ENCODE measurements around the gene SLC17A3. TPM values are rescaled to one million over a fixed set of nuclear protein-coding genes. Genes with fewer than 3 reads are reported as not detected.

Gene SLC17A3
- total RNA-seq, 2 donors from 2014 or later = 0.63 TPM; not detected in 1

DNA sequence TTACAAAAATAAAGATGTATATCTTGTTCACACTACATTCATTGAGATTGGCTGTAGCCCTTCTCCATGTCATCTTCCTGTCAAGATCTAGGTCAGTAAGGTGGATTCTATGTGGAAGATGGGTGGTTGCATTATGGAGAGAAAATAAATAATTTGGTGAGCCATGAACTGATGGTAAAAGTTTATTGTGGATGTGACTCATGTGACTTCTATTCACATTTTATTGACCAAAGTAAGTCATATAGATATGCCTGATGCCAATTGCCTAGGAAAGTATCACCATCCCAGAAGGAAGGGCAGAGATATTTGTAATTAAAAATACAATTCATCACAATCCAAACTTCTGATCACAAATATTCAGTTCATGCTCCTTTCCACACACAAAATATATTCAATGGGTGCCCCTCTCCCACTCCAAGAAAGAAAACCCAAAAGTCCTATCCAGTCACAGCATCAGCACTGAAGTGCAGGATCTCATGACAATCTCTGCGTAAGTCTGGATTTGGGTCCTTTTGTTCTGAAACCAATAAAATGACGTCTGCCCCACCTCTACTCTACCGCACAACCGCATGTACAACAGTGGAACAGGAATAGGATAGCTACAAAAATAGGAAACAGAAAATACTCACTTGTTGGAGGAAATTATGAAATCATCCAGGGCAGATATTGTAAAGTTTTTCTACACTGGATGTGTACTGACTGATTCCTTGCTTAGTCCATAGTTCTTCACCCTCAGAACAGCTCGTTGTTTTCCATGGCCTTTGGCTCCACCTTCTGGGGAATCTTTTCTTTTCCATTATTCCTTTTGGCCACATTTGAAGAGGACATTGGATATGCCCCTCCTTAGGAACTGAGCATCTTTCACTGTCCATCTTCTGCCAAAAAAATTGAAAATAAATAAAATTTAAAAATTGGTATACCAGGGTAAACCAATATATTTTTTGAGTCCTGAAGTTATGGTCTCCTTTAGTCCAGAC, 16.1 kb upstream of the SLC17A3 start:
- ATAC-seq (ENCODE audit: insufficient number of reproducible peaks, low FRiP score, low read depth) = peak; percentile 36
- Histone ChIP-seq H3K4me3 (no peak overlapping the region), H3K4me1 (ENCODE audit: control insufficient read depth in 1 of 2, low read depth in 2 of 2) (no peaks in the 10 kb centered on the region), H3K27ac (no peak overlapping the region), H3K36me3 (no peaks in the 10 kb centered on the region), H3K9me3 (no peaks in the 10 kb centered on the region), H3K27me3 (replicated peaks; ENCODE audit: insufficient read depth) (no peaks in the 10 kb centered on the region)
- no peak for DNase-seq (ENCODE audit: low spot score)
- TF ChIP-seq, protein P1, sequence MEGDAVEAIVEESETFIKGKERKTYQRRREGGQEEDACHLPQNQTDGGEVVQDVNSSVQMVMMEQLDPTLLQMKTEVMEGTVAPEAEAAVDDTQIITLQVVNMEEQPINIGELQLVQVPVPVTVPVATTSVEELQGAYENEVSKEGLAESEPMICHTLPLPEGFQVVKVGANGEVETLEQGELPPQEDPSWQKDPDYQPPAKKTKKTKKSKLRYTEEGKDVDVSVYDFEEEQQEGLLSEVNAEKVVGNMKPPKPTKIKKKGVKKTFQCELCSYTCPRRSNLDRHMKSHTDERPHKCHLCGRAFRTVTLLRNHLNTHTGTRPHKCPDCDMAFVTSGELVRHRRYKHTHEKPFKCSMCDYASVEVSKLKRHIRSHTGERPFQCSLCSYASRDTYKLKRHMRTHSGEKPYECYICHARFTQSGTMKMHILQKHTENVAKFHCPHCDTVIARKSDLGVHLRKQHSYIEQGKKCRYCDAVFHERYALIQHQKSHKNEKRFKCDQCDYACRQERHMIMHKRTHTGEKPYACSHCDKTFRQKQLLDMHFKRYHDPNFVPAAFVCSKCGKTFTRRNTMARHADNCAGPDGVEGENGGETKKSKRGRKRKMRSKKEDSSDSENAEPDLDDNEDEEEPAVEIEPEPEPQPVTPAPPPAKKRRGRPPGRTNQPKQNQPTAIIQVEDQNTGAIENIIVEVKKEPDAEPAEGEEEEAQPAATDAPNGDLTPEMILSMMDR (IDR thresholded peaks at IDR 0.05) = peak; percentile 61

DNA sequence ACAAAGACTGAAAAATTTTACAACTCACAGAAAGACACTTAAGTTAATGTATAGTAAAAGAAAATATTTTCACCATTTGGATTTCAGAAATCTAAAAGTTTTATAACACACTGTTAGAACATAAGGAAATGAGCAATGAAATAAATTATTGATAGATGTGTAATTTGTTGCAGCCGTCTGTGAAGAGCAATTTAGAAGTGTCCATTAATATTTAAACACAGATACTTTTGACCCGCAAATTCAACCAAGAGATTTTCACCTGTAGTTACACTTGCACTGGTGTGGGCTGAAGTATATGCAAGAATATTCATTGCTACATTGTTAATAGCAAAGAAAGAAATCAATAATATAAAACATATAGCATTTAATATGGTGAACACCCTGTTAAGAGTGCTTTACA, 14.6 kb upstream of the SLC17A3 start:
- no peak overlapping the region for H3K4me3 ChIP-seq
- no peaks in the 10 kb centered on the region for H3K27me3 ChIP-seq (replicated peaks; ENCODE audit: insufficient read depth)
- ATAC-seq (ENCODE audit: insufficient number of reproducible peaks, low FRiP score, low read depth) (no peak), DNase-seq (ENCODE audit: low spot score) (no peak)
- no peaks in the 10 kb centered on the region for H3K4me1 ChIP-seq (ENCODE audit: control insufficient read depth in 1 of 2, low read depth in 2 of 2)
- no peaks in the 10 kb centered on the region for H3K36me3 ChIP-seq
- TF ChIP-seq, protein P1 (IDR thresholded peaks at IDR 0.05) = no peak
- no peak overlapping the region for H3K27ac ChIP-seq
- H3K9me3 ChIP-seq = no peaks in the 10 kb centered on the region

DNA sequence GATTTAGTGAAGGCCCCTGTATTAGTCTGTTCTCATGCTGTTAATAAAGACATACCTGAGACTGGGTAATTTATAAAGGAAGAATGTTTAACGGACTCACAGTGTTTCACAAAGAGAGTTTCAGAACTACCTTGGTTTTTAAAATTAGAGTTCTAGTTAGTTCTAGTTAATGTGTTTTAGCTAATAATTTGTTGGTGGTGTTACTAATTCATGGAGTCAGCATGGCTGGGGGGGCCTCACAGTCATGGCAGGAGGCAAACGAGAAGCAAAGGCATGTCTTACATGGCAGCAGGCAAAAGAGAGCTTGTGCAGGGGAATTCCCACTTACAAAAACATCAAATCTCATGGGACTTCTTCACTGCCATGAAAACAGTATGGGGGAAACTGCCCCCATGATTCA, 12.0 kb upstream of the SLC17A3 start:
- TF ChIP-seq, protein P1 (IDR thresholded peaks at IDR 0.05) = no peak
- H3K9me3 ChIP-seq = no peaks in the 10 kb centered on the region
- no peak for DNase-seq (ENCODE audit: low spot score)
- no peaks in the 10 kb centered on the region for H3K27me3 ChIP-seq (replicated peaks; ENCODE audit: insufficient read depth)
- H3K4me1 ChIP-seq (ENCODE audit: control insufficient read depth in 1 of 2, low read depth in 2 of 2) = no peaks in the 10 kb centered on the region
- no peak for ATAC-seq (ENCODE audit: insufficient number of reproducible peaks, low FRiP score, low read depth)
- no peak overlapping the region for H3K4me3 ChIP-seq
- H3K36me3 ChIP-seq = no peaks in the 10 kb centered on the region
- H3K27ac ChIP-seq = no peak overlapping the region

DNA sequence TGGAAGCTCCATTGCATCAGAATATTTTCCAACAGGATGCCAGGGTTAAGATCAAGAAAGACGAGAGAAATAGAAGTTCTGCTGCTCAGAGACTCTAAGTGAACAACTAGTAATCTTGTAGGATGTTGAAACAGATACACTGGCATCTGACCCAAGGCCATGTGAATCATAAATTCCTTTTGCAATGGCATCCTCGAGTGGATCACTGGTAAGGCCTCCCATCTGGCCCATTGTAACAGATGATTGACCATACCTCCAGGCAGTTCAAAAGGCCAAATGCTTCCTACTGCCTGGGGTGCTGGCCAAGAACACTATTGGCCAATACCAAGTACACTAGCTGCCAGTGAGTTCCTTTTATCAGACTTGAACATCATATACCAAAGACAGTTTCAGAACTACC, 9.9 kb upstream of the SLC17A3 start:
- Histone ChIP-seq H3K4me1 (ENCODE audit: control insufficient read depth in 1 of 2, low read depth in 2 of 2) (no peaks in the 10 kb centered on the region), H3K36me3 (no peaks in the 10 kb centered on the region), H3K9me3 (no peaks in the 10 kb centered on the region), H3K27me3 (replicated peaks; ENCODE audit: insufficient read depth) (no peaks in the 10 kb centered on the region), H3K27ac (no peak overlapping the region), H3K4me3 (no peak overlapping the region)
- DNase-seq (ENCODE audit: low spot score) (no peak), ATAC-seq (ENCODE audit: insufficient number of reproducible peaks, low FRiP score, low read depth) (no peak)
- TF ChIP-seq, protein P1 (IDR thresholded peaks at IDR 0.05) = no peak

DNA sequence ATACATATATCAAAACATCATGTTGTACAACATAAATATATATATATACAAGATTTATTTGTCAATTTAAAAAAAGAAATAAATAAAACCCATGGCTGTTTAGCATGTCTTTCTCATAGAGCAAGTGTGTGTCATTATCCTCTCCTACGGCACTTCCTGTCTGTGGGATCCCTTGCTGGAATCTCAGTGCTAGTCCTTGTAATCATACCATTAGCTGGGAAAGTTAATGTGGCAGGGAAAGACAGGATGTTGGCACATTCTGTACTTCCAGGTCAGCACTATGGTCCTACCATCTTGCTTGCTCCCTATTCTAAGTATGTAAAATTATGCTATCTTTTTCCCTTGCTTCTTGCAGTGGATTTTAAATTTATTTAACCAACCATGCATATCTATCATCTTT, 9.5 kb upstream of the SLC17A3 start:
- no peaks in the 10 kb centered on the region for H3K36me3 ChIP-seq
- H3K4me3 ChIP-seq = no peak overlapping the region
- ATAC-seq (ENCODE audit: insufficient number of reproducible peaks, low FRiP score, low read depth) (no peak), DNase-seq (ENCODE audit: low spot score) (no peak)
- TF ChIP-seq, protein P1 (IDR thresholded peaks at IDR 0.05) = no peak
- H3K27me3 ChIP-seq (replicated peaks; ENCODE audit: insufficient read depth) = no peaks in the 10 kb centered on the region
- H3K4me1 ChIP-seq (ENCODE audit: control insufficient read depth in 1 of 2, low read depth in 2 of 2) = no peaks in the 10 kb centered on the region
- H3K9me3 ChIP-seq = no peaks in the 10 kb centered on the region
- no peak overlapping the region for H3K27ac ChIP-seq
